Central memory CD4-positive, alpha-beta T cell (primary cell): ENCODE measurements around the gene NCDN.

Experiments
- DNase-seq: peaks from one replicate; pipeline ENCODE4 v3.0.0; 2022

The NCDN gene

GRCh38 chr1:35594005-35594760, 36.6 kb downstream of the NCDN start:
- DNase-seq, result no peak

- DNase-seq, result no peak
Measured at GRCh38 chr1:35595684-35596083, 38.1 kb downstream of the NCDN start.

DNA sequence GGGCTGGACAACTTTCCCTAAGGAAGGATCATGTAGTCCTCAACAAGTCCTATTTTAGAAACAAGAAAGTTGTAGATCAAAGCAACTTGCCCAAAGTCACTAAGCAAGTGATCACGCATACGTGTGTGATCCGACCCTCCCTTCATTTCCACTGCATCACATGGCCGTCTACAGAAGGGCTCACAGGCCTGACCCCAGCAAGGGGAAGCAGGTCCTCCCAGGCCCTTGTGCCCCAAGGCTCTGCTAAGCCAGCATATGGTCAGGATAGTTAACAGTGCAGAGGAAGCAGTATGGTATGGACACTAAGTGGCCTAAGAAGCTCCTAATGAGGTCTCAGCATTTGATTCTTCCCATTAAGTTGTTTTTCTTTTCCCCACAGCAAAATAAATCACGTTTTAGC, 40.3 kb downstream of the NCDN start:
- DNase-seq, result no peak

GRCh38 chr1:35598895-35599294, 41.3 kb downstream of the NCDN start:
- DNase-seq, result no peak

GRCh38 chr1:35599411-35599810, 41.8 kb downstream of the NCDN start:
- no peak for DNase-seq

DNA sequence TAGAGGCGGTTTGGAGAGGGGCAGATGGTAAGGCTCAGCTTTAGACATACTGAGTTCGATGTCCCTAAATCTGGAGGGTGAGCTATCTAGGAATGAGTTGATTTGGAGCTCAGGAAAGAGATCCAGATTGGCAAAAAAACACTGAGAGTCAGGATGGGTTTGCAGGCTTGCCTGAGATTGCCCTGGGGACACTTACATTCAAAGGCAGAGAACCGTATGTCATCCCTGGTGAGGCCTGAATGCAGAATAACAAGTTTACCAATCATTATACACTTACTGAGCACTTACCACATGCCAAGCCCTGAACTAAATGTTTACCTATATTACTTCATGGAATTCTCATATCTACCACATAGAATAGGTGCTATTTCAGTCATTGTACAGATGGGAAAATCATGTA, 43.0 kb downstream of the NCDN start:
- DNase-seq, result no peak

DNA sequence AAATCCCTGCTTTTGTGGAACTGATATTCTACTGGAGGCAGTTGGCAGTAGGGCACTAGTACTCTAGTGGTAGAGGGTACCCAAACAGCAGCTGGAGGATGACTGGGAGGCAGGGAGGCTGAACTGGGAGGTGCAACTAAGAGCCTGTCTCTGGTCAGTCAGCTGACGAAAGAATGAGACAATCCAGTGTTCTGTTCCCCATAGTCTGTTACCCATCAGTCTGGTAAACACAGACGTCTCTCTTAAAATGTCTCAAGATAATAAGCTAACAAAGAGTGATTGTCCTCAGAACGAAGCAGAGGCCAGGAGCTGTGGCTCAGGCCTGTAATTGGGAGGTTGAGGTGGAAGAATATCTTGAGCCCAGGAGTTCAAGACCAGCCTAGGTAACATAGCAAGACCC, 45.9 kb downstream of the NCDN start:
- DNase-seq, result no peak

DNA sequence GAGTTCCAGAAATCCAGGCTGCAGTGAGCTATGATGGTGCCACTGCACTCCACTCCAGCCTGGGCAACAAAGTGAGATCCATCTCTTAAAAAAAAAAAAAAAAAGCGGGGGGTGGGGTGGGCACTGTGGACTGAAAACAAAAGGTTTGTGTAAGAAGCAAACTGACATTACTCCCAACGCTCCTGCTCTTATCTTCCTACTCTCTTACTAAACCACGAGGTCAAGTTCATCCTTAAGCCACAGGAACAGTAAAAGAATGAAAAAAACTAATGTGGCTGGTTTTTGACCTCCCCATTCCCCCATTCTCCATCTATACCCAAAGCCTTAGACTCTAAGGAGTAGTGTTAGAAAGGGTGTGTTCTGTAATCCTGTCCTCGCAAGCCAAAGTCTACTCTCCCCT, 46.3 kb downstream of the NCDN start:
- DNase-seq, result no peak

DNA sequence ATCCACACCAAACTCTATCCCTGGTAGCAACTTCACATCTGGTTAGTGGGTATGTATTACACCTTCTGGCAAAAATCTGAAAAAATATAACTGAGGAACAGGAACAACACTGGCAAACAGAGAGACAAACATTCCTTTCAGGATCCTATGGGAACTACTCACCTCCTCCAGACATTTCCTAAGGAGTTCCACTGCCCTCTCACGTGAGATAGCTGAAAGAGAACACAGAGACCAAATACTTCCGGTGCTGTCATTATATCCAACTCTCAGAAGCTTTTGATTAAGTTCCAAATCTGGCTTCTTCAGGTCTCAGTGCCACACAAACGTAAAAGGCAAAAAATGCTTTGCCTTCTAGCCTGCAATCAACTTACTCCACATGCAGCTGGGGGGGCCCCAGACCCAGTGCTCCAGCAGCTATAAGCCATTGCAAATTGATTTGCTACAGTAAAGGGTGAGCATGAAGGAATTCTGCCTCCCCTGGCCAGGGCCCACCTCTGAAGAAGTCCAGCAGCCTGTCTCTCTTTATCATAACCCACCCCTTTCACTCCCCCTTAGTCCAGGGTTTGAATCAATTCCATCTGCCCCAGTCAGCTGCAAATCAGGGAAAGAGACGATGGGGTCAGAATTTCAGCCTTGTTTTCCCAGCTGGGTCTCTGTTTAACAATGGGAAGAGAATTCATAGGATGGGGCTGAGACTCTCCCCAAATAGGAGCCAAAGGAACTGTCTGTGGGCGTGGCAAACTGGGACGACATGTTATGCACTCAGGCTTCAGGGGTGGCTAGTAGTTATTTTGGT, 47.7 kb downstream of the NCDN start:
- DNase-seq, result no peak

- no peak for DNase-seq
Measured at GRCh38 chr1:35605867-35606182, 48.2 kb downstream of the NCDN start.

DNA sequence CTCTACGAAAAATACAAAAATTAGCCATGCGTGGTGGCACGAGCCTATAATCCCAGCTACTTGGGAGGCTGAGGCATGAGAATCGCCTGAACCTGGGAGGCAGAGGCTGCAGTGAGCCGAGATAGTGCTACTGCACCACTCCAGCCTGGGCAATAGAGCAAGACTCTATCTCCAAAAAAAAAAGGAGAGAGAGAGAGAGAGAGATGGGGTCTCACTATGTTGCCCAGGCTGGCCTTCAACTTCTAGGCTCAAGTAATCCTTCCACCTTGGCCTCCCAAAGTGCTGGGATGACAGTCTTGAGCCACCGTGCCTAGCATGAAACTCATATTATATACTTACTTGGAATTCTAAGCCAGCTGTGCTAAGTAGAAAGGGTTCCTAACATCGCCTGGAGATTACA, 54.1 kb downstream of the NCDN start:
- DNase-seq, result no peak

GRCh38 chr1:35615440-35615839, 57.8 kb downstream of the NCDN start:
- DNase-seq, result no peak
